GM21515 (cell line): ENCODE data around the gene PRAMEF12.
"Not testable (repeated sequence)": the region's sequence is repeated elsewhere in the genome, so short reads cannot be mapped to it uniquely, and the experiment has no call there.

Experiments
- ATAC-seq: cut with Tn5 transposase; IDR thresholded peaks from one replicate; pipeline ENCODE4 v1.9.1; 2021; ENCODE audit not compliant: unreplicated experiment

Gene PRAMEF12

DNA sequence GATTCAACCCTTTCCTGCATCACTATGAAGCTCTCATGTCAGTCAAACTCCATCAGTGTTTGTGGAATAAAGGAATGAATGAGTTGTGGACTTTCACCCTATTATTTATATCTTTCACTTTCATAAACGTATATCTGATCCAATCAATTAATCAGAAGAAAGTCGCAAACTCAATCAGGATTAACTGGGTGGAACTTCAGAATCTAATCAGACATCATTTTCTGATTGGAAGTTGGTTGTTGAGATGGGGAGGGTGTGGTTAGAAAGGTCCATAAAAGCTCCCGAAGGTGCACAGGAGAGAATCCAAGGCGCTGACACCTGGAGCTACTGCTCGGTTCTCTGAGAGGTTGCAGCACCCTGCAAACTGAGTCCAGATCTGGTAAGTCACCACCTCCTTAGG lies at the start of gene PRAMEF12:
TSS of gene PRAMEF12 (plus strand) at position 301 of the 400 bp plus-strand sequence. CDS start 1,130 bp downstream, outside the sequence.
- no peak for ATAC-seq

DNA sequence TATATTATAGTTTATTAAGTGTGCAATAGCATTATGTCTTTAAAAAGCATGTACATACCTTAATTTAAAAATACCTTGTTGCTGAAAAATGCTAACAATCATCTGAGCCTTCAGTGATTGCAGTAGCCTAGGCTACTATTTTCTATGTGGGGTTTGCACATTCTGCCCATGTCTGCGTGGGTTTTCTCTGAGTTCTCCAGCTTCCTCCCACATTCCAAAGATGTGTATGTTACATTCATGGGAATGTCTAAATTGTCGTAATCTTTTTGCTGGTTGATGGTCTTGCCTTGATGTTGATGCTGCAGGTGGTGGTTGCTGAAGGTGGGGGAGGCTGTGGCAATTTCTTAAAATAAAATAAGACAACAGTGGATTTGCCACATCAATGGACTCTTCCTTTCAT lies 45.1 kb upstream of the PRAMEF12 start:
- ATAC-seq, result no peak

DNA sequence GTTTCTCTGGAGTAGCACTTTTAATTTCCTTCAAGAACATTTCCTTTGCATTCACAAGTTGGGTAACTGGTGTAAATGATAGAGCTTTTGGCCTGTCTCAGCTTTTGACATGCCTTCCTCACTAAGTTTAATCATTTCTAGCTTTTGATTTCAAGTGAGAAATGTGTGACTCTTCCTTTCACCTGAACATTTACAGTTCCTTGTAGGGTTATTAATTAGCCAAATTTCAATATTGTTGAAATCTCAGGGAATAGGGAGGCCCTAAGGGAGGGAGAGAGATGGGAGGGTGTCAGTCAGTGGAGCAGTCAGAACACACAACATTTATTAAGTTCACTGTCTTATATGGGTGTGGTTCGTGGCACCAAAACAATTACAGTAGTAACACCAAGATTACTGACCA lies 43.4 kb upstream of the PRAMEF12 start:
- ATAC-seq, result no peak

DNA sequence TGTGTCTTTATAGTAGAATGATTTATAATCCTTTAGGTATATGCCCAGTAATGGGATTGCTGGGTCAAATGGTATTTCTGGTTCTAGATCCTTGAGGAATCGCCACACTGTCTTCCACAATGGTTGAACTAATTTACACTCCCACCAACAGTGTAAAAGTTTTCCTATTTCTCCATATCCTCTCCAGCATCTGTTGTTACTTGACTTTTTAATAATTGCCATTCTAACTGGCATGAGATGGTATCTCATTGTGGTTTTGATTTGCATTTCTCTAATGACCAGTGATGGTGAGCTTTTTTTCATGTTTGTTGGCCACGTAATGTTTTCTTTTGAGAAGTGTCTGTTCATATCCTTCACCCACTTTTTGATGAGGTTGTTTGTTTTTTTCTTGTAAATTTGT lies 42.5 kb upstream of the PRAMEF12 start:
- ATAC-seq, result not testable (repeated sequence)

DNA sequence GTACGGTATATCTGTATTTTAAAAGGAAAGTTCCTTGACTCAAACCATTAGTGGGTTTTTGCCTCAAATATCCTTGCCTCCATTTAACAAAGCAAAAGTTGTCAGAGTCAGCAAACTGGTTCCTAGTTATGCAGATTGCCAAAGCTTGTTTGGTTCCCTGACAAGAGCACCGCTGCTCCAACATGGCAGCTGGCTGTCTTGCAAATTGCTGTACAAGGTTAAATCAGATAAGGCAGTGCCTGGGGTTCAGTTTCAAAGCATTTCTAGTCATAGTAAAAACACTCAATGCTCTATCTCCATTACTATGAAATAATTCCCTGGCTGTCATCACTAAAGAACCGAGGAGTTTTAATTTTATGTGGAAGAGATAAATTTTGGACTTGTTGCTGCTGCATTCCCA lies 38.9 kb upstream of the PRAMEF12 start:
- ATAC-seq, result no peak

DNA sequence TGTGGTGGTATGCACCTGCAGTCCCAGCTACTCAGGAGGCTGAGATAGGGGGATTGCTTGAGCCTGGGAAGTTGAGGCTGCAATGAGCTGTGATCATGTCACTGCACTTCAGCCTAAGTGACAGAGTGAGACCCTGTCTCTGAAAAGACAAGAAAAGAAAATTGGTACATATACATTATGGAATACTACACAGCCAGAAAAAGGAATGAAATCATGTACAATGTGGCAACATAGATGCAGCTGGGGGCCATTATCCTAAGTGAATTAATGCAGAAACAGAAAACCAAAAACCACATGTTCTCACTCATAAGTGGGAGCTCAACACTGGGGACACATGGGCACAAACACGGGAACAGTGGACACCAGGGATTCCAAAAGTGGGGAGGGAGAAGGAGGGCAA lies 34.6 kb upstream of the PRAMEF12 start:
- no peak for ATAC-seq

DNA sequence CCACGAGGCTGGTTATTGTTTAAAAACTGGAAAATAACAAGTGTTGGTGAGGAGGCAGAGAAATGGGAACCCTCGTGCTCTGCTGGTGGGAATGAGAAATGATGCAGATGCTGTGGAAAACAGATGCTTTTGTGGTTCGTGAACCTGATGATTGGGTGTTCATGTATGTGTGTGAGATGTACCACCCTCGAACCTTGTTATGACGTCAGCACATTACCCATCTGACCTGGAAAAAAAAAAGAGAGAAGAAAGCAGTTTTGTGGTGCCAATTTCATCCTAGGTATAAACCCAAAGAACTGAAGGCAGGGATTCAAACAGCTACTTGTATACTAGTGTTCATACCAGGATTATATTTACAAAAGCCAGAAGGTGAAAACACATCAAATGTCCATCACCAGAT lies 33.9 kb upstream of the PRAMEF12 start:
- ATAC-seq, result no peak

DNA sequence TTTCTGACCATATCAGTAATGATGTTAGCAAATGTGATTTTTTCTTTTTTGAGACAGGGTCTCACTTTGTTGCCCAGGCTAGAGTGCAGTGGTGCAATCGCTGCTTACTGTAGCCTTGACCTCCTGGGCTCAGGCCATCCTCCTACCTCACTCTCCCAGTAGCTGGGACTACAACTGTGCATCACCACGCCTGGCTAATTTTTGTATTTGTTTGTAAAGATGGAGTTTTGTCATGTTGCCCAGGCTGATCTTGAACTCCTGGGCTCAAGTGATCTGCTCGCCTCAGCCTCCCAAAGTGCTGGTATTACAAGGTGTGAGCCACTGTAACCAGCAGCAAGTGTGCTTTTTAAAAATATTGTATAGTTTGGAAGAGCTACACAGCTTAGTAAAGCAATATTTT lies 31.6 kb upstream of the PRAMEF12 start:
- no peak for ATAC-seq

DNA sequence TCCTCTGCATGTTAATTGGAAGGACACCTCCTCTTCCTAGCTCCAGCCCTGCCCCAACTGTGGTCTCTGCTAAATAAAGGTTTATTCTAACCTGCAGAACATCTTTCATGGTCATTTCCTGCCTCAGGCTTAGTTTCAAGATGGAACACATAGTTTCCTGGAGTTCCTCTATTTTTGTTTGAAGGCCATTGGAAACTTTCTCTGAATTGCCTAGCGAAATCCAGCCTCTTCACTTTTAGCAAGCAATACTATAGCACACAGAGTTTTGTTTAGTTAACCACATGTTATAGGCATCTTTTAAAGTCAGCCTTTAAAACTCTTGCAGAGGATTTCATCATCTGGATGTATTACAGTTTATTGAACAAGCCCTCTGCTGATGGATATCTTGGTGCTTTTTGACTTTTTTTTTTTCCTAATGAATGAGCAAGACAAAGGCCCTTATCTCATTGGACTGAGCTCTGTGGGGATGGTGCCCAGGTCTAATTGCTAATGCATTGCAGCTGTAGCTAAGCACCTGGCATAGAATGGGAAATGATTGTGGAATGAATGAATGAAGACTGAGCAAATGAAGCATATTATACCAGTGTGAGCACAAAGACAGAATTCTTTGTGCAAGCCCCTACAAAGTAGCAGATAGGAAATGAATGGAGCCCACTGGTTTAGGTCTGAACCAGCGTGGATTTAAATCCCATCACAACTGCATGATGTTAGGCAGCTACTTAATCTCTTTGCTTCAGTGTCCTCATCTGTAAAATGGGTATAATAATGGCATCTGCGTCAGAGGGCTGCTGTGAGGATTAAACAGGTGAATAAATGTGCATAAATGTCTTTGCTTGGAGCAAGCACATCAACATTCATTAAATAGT lies 28.2 kb upstream of the PRAMEF12 start:
- no peak for ATAC-seq

DNA sequence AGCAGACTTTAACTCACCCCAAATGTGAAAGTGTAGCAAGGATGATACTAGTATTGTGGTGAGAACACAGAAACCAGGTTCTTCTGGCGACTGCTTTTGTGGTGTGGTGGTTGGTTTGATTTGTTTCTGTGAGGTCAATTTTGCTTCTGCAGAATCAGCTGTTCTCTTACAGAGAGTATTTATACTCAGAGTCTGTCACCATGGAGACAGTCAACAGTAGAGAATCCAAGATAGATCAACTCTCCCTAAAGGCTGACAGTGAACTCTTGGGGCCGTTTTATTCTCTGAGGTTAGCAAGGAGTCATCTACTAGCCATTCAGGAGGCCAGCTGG lies 27.6 kb upstream of the PRAMEF12 start, which contains the start of gene CFAP107:
TSS of gene CFAP107 (plus strand) at position 209 of the 332 bp plus-strand sequence. CDS start 231 bp downstream, outside the sequence.
- ATAC-seq, result no peak

DNA sequence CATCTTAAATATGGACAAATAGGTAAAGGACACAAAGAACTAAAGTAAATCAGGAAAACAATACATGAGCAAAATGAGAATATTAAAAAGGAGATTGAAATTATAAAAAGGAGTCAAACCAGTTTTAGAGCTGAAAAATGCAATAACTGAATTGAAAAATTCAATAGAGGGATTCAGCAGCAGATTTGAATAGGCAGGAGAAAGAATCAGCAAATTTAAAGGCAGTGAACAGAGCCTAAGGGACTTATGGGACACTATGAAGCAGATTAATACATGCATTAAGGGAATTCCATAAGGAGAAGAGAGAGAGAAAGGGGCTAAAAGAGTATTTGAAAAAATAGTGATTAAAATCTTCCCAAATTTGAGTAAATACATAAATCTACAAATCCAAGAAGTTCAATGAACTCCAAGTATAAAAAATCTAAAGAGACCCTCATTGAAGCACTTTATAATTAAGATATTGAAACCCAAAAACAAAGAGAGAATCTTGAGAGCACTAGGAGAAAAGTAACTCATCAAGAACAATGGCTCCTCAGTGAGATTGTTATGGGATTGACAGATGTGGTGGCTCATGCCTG lies 24.7 kb upstream of the PRAMEF12 start:
- no peak for ATAC-seq

DNA sequence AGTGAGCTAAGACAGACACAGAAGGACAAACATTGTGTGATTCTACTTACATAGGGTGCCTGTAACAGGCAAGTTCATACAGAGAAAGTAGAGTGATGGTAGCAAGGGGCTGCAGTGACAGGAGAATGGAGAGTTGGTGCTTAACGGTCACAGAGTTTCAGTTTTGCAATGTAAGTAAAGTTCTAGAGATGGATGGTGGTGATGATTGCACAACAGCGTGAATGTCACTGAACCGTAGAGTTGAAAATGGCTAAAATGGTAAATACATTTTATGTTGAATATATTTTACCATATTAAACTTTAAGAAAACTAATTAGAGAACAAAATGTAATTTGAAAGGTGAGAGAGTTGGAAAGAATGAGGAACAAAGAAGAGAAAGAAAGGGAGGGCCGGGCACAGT lies 18.8 kb upstream of the PRAMEF12 start:
- no peak for ATAC-seq

DNA sequence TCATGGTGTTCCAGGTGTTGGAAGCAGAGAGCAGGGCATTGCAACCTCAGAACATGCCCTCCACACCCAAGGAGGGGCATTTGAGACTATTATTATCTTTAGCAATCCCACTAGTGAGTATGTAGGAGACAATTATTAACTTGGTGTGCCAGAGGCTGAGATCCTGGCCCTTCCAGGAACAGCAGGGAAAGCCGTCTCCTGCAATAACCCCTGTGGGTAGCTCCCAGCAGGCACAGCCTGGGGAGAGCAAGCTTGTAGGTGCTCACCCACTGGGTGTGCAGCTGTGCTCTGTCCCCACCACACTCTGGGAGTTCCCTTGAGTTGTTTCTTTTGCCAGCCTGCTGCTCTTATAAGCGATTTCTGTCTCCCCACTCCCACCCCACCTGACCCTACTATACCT lies 17.3 kb upstream of the PRAMEF12 start:
- no peak for ATAC-seq

DNA sequence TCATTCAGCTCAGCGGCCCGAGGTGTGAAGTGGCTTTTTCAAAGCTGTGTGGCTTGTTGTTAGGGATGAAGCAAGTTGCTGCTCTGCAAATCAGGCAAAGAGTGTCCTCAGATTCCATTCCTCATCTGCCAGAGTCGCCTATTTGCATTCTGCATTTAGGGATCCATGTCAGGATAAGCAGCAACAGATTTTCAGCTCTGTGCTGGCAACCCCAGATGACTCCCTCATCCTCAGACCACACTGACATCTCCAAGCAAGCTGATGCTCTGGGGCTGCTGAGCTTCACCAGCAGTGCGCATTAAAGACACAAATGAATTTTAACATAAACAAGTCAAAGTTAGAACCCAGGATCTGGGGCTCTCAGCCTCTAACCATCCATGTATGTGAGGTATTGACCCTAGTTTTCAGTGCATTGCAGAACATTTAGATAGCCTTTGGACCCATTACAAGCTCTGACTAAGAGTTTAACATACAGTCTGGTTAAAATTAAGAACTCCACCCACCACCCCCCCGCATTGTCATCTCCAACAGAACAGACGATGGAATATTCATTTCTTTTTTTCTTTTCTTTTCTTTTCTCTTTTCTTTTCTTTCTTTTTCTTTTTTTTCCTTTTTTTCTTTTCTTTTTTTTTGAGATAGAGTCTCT lies 16.6 kb upstream of the PRAMEF12 start:
- no peak for ATAC-seq

DNA sequence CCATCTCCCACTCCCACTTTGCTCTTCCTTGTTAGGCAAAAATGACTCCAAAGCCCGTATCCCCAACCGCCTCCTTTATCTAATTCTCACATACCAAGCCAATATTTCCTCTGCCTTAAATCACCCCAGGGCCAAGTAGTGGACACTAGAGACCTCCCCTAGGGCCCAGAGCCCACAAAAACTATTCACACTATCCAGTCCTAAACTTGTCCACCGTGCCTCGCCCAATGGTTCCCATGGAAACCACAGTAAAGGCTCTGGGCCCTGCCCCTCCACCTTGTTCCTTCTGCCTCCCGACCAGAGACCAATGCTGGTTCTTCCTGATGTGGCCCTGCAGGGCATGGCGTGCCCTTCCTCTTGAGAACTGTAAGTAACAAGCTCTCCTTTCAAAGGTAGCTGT lies 15.7 kb upstream of the PRAMEF12 start:
- no peak for ATAC-seq

DNA sequence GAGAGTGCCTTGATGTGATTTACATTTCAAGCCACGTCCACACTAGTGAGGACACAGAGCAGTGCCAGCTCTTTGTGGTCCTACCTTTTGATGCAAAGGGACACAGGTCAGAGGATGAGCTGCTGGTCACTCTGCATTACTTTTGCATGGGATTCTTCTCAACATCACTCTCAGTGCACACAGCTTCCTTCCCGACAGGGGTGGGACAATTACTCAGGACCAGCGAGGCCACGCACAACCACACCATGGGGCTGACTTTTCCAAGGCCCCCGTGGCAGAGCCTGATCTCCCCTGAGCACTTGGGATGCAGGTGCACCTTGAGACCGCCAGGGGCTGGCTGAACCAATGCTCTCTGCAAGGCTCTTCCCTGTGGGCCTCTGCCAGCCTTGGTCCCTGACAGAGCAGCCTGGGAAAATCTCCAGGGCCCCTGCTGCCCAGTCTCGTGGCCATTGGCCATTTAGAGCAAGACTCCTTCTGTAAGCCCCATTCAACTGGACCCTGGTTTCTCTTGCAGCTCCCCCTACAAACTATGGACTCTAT lies 13.2 kb upstream of the PRAMEF12 start:
- no peak for ATAC-seq

DNA sequence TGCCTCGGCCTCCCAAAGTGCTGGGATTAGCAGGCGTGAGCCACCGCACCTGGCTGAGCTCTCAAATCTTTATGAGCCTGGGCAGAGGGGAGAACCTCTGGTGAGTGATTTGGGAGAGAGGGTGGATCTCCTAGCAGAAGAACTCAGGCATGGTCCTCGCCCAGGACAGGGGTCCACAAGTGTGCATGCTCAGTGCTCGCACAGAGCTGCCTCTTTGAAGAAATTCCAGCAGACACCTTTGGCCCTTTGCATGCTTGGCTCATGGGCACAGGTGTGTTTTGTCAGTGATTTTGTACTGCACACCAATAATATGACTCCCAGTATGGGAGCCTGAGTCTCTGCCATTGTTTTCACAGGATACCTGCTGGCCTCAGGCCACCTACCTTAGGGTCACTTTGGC lies 11.8 kb upstream of the PRAMEF12 start:
- ATAC-seq, result no peak

DNA sequence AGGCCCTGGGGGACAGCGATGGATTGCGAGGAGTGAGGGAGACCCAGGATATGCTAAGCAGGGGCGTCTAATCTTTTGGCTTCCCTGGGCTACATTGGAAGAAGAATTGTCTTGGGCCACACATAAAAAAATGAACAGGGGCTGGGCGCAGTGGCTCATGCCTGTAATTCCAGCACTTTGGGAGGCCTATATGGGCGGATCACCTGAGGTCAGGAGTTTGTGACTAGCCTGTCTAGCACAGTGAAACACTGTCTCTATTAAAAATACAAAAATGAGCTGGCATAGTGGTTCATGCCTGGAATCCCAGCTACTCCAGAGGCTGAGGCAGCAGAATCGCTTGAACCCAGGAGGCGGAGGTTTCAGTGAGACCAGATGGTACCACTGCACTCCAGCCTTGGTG lies 10.8 kb upstream of the PRAMEF12 start:
- no peak for ATAC-seq

DNA sequence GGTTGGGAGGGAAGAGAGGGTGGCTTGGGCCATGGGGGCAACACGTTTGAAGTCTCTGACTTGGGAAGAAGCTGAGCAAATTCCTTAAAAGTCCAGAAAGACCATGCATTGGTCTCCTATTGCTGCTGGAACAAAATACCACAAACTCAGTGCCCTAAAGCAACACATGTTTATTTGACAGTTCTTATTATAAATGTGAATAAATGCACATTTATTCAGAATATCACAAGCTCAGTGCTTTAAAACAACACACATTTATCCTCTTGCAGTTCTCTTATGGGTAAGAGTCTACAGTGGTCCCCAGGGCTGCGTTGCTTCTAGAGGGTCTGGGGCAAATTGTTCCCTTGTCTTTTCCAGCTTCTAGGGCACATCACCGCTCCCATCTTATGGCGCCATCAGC lies 10.1 kb upstream of the PRAMEF12 start:
- no peak for ATAC-seq

DNA sequence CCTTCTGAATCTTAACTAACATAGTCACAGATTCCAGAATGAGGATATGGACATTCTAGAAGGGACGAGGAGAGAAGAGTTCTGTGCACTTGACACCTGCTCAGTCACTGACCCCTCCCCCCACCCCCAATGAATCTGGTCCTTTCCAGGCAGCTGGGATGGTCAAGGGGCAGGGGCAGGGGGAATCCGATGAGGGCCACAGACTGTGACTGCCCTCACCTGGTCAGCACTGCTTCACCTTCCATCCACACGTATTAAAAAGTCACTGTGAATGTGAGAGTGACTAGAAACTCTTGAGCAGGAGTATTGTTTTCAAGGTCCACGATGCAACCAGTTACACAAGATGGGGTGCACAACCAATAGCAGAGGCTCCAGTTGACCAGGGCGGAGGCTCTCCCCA lies 9.5 kb upstream of the PRAMEF12 start:
- ATAC-seq, result no peak

DNA sequence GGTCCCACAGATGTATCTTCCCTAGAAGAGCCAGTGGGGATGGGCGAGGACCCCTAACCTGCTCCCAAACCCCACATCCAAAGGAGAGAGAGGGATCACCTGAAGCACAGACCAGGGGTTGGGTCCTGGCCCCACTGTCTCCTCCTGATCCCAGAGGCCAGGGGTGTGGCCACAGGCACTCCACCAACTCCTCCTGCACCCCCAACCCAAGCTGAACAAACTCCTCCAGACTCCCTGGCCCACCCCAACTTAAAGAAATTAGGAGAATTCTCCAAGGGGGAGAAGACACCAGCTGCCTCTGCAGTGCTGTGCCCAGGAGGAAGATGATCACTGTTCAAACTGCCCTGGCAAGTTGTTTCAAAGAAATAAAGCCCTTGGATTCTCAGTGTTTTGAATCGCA lies 4.5 kb upstream of the PRAMEF12 start:
- no peak for ATAC-seq

DNA sequence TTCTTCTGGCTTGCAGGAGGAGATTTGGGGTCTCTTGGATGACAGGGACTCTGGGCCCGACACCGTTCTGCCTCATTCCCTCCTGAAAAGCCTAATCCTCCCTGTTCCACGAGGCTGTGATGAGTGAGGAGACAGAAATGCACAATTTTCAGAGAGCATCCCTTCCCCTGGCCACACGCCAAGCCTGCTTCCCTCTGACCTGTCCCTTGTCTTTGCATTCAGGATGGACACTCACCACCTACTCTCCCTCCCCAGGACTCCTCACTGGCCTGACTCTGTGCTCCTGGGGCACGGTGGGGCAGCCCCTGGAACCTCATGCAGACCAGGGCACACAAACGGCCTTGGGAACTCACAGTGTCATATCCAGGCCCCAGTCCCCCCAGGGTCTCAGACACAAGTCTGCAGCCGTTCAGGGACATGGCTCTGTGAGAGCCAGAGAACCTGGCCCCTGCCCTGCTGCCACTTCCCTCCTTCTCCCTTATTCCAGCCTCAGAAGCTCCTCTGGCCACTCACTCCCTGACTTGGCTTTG lies 3.5 kb upstream of the PRAMEF12 start:
- ATAC-seq, result no peak
